Neuronal stem cell (in vitro differentiated cells): ENCODE results near the gene RPS6KA5.
"Not testable (repeated sequence)": the region's sequence is repeated elsewhere in the genome, so short reads cannot be mapped to it uniquely, and the experiment has no call there.

Experiments used
- DNase-seq: peaks from one replicate; pipeline ENCODE4 v3.0.0-alpha.2; 2013; ENCODE audit warnings: low spot score
- H2AFZ ChIP-seq: one replicate; pipeline ENCODE4 v1.6.1; 2013; ENCODE audit warnings: mild to moderate bottlenecking, low read length, inconsistent platforms
- H2AK5ac ChIP-seq: 2 replicates; pipeline ENCODE4 v1.6.1; 2013; ENCODE audit warnings: low read depth, mild to moderate bottlenecking, inconsistent platforms, low read length, moderate library complexity, mixed read lengths
- H2BK120ac ChIP-seq: 2 replicates; pipeline ENCODE4 v1.6.1; 2013; ENCODE audit warnings: low read depth, mild to moderate bottlenecking, inconsistent platforms, low read length, moderate library complexity, mixed read lengths
- H2BK12ac ChIP-seq: one replicate; pipeline ENCODE4 v1.6.1; 2013; ENCODE audit warnings: low read length, inconsistent platforms
- H2BK15ac ChIP-seq: 2 replicates; pipeline ENCODE4 v1.6.1; 2013; ENCODE audit warnings: mild to moderate bottlenecking, low read length, inconsistent platforms, mixed read lengths
- H2BK5ac ChIP-seq: one replicate; pipeline ENCODE4 v1.6.1; 2013; ENCODE audit warnings: inconsistent platforms, mild to moderate bottlenecking, low read length, moderate library complexity
- H3K14ac ChIP-seq: one replicate; pipeline ENCODE4 v1.6.1; 2013; ENCODE audit warnings: low read length, inconsistent platforms
- H3K18ac ChIP-seq: 2 replicates; pipeline ENCODE4 v1.6.1; 2013; ENCODE audit warnings: low read length, inconsistent platforms
- H3K23ac ChIP-seq: 2 replicates; pipeline ENCODE4 v1.6.1; 2013; ENCODE audit warnings: low read depth, mild to moderate bottlenecking, mixed read lengths, low read length, inconsistent platforms; ENCODE audit not compliant: poor library complexity
- H3K27ac ChIP-seq: replicated peaks from 3 replicates; pipeline ENCODE4 v1.5.1; 2013; ENCODE audit warnings: low read length, inconsistent platforms
- H3K27me3 ChIP-seq, 3 experiments: 2 replicates each; pipeline ENCODE4 v1.6.1; 2013; ENCODE audit warnings: low read length in 3 of 3, mild to moderate bottlenecking in 2 of 3, inconsistent platforms in 1 of 3, low read depth in 1 of 3, mixed read lengths in 1 of 3, moderate library complexity in 1 of 3; ENCODE audit not compliant: control insufficient read depth in 3 of 3, insufficient read depth in 3 of 3
- H3K36me3 ChIP-seq, 2 donors: replicated peaks in 1 of 2; 2 replicates each; pipeline ENCODE4 v1.6.1; 2013; ENCODE audit warnings: low read length in 2 of 2; ENCODE audit not compliant: control insufficient read depth in 2 of 2, insufficient read depth in 2 of 2
- H3K4ac ChIP-seq: 2 replicates; pipeline ENCODE4 v1.6.1; 2013; ENCODE audit warnings: inconsistent platforms, mild to moderate bottlenecking, low read length, moderate library complexity
- H3K4me1 ChIP-seq, 2 donors: 1 replicate in 1 of 2; 2 replicates in 1 of 2; pipeline ENCODE4 v1.6.1; 2013; ENCODE audit warnings: low read length in 2 of 2, low read depth in 1 of 2; ENCODE audit not compliant: control insufficient read depth in 2 of 2, insufficient read depth in 1 of 2
- H3K4me2 ChIP-seq: one replicate; pipeline ENCODE4 v1.6.1; 2013; ENCODE audit warnings: mild to moderate bottlenecking, low read length, inconsistent platforms; ENCODE audit not compliant: insufficient read depth, poor library complexity, severe bottlenecking
- H3K4me3 ChIP-seq, 2 donors: 2 replicates each; pipeline ENCODE4 v1.5.1; 2013; ENCODE audit warnings: low read length in 2 of 2, mild to moderate bottlenecking in 2 of 2, inconsistent platforms in 1 of 2, moderate library complexity in 1 of 2
- H3K79me1 ChIP-seq: one replicate; pipeline ENCODE4 v1.6.1; 2013; ENCODE audit warnings: low read depth, mild to moderate bottlenecking, inconsistent platforms, low read length, moderate library complexity
- H3K9ac ChIP-seq: one replicate; pipeline ENCODE4 v1.6.1; 2013; ENCODE audit warnings: mild to moderate bottlenecking, low read depth, low read length, inconsistent platforms; ENCODE audit not compliant: poor library complexity
- H3K9me3 ChIP-seq, 2 donors: replicated peaks in 1 of 2; 2 replicates each; pipeline versions ENCODE3 to v1.6.1; 2013; ENCODE audit warnings: low read length in 2 of 2, mild to moderate bottlenecking in 2 of 2, inconsistent platforms in 1 of 2, low read depth in 1 of 2, mixed read lengths in 1 of 2, moderate library complexity in 1 of 2; ENCODE audit not compliant: control insufficient read depth in 2 of 2, insufficient read depth in 1 of 2
- H4K8ac ChIP-seq: one replicate; pipeline ENCODE4 v1.6.1; 2013; ENCODE audit warnings: low read depth, mild to moderate bottlenecking, inconsistent platforms, low read length, moderate library complexity
- H4K91ac ChIP-seq: one replicate; pipeline ENCODE4 v1.6.1; 2013; ENCODE audit warnings: low read length, low read depth, mild to moderate bottlenecking, inconsistent platforms; ENCODE audit not compliant: poor library complexity
- WGBS, 2 donors: extraction: QIAGEN DNeasy Blood & Tissue Kit; methylation state at CpG; one replicate each; pipeline ENCODE4 v1.1.7; 2013; ENCODE audit warnings: missing lambda C conversion rate in 2 of 2, mixed read lengths in 1 of 2; ENCODE audit not compliant: insufficient read length in 2 of 2, insufficient replicate concordance in 1 of 2; ENCODE audit errors: extremely low coverage in 2 of 2; 5-methylcytosine and 5-hydroxymethylcytosine counted together

The RPS6KA5 gene

DNA sequence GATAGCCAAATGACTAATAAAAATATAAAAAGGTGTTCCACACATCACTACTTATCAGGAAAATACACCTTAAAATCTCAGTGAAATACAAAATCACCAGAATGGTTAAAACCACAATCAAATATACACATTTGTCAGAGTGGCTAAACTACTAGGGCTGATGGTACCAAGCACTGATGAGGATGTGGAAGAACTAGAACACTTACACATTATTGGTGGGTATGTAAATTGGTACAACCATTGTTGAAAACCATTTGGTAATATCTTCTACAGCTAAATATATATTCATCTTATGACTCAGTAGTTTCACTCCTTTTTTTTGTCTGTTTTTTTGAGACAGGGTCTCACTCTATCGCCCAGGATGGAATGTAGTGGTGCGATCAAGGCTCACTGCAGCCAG, 195.7 kb downstream of the RPS6KA5 start:
- no CpG with 5 or more reads among the region's 2 CpGs for whole genome bisulfite sequencing, 2 donors

DNA sequence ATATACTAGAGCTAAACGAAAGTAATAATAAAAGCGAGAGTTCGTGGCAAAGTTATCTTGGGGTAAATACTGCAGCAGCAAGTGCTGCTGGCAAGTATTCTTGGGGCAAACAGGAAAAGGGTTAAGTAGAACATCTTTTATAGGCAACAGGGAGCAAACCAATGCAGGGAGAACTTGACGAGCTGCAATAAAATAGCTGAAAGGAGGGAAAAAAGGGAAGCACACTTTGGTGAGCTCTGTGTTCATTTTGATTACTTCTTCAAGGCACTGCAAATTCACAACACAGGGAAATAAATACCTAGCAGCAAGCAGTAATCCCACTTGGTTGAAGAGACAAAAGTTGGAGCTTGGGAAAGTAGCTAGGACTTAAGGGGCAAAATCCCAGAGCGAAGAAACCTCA, 201.9 kb downstream of the RPS6KA5 start:
- H3K27ac ChIP-seq = no peak overlapping the region
- no peaks in the 10 kb centered on the region for H3K9me3 ChIP-seq
- no peak overlapping the region for H2BK12ac ChIP-seq
- no peak overlapping the region for H2BK5ac ChIP-seq
- H3K4ac ChIP-seq = no peak overlapping the region
- no peak overlapping the region for H3K14ac ChIP-seq
- H3K23ac ChIP-seq = no peak overlapping the region
- H3K9ac ChIP-seq = no peak overlapping the region
- no peak overlapping the region for H3K4me3 ChIP-seq
- H2AFZ ChIP-seq = no peak overlapping the region
- no peak overlapping the region for H4K91ac ChIP-seq
- peaks cover 0 to 2% of the 10 kb centered on the region in 2 donors for H3K4me1 ChIP-seq
- no peaks in the 10 kb centered on the region for H3K36me3 ChIP-seq
- DNase-seq = no peak
- no peak overlapping the region for H3K4me2 ChIP-seq
- no peaks in the 10 kb centered on the region for H3K27me3 ChIP-seq
- no peak overlapping the region for H3K18ac ChIP-seq
- no peak overlapping the region for H2BK120ac ChIP-seq
- no peak overlapping the region for H4K8ac ChIP-seq
- no CpG with 5 or more reads among the region's 5 CpGs for WGBS, 2 donors
- H3K79me1 ChIP-seq = no peaks in the 10 kb centered on the region
- H2BK15ac ChIP-seq = no peak overlapping the region
- H2AK5ac ChIP-seq = no peak overlapping the region

More for the DNA sequence above, 195.7 kb downstream of the RPS6KA5 start:
- no peak overlapping the region for H2AK5ac ChIP-seq
- H2AFZ ChIP-seq = no peak overlapping the region
- no peak for DNase-seq
- no peak overlapping the region for H3K4ac ChIP-seq
- no peaks in the 10 kb centered on the region for H3K79me1 ChIP-seq
- no peak overlapping the region for H2BK12ac ChIP-seq
- no peak overlapping the region for H3K18ac ChIP-seq
- no peak overlapping the region for H3K4me2 ChIP-seq
- H3K9me3 ChIP-seq = no peaks in the 10 kb centered on the region
- no peaks in the 10 kb centered on the region for H3K4me1 ChIP-seq
- H2BK15ac ChIP-seq = no peak overlapping the region
- H3K27ac ChIP-seq = no peak overlapping the region
- H3K36me3 ChIP-seq = no peaks in the 10 kb centered on the region
- no peak overlapping the region for H3K23ac ChIP-seq
- no peak overlapping the region for H3K4me3 ChIP-seq
- H4K91ac ChIP-seq = no peak overlapping the region
- H4K8ac ChIP-seq = no peak overlapping the region
- H2BK5ac ChIP-seq = no peak overlapping the region
- H2BK120ac ChIP-seq = no peak overlapping the region
- H3K27me3 ChIP-seq = no peaks in the 10 kb centered on the region
- no peak overlapping the region for H3K14ac ChIP-seq
- H3K9ac ChIP-seq = no peak overlapping the region

DNA sequence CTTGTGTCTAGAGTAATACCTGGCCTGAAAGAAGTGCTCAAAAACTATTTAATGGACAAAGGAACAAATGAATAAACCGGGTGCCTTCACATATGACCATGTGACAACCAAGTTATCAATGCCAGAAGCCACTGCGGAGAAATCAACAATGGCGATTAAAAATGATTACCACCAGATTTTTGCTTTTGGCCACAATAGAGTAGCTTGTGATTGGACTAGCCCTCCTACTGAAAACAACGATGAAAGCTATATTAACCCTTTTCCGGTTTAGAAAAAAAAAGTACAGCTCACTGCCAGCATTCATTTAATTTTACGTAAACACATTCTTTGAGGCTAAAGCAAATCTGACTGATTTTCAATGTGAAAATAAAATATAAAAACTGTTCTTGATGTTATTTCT, 202.6 kb downstream of the RPS6KA5 start:
- no peak overlapping the region for H4K91ac ChIP-seq
- no peaks in the 10 kb centered on the region for H3K79me1 ChIP-seq
- H3K36me3 ChIP-seq = no peaks in the 10 kb centered on the region
- no peak overlapping the region for H3K9ac ChIP-seq
- no CpG with 5 or more reads among the region's 6 CpGs for WGBS, 2 donors
- H3K4me2 ChIP-seq = no peak overlapping the region
- no peaks in the 10 kb centered on the region for H3K27me3 ChIP-seq
- H3K23ac ChIP-seq = no peak overlapping the region
- H2BK12ac ChIP-seq = no peak overlapping the region
- no peaks in the 10 kb centered on the region for H3K9me3 ChIP-seq
- no peak overlapping the region for H3K14ac ChIP-seq
- peaks cover 0 to 2% of the 10 kb centered on the region in 2 donors for H3K4me1 ChIP-seq
- no peak overlapping the region for H2AFZ ChIP-seq
- H2BK5ac ChIP-seq = no peak overlapping the region
- H2BK120ac ChIP-seq = no peak overlapping the region
- no peak for DNase-seq
- H3K4ac ChIP-seq = no peak overlapping the region
- H3K4me3 ChIP-seq = no peak overlapping the region
- H2AK5ac ChIP-seq = no peak overlapping the region
- no peak overlapping the region for H2BK15ac ChIP-seq
- no peak overlapping the region for H4K8ac ChIP-seq
- H3K27ac ChIP-seq = no peak overlapping the region
- no peak overlapping the region for H3K18ac ChIP-seq

DNA sequence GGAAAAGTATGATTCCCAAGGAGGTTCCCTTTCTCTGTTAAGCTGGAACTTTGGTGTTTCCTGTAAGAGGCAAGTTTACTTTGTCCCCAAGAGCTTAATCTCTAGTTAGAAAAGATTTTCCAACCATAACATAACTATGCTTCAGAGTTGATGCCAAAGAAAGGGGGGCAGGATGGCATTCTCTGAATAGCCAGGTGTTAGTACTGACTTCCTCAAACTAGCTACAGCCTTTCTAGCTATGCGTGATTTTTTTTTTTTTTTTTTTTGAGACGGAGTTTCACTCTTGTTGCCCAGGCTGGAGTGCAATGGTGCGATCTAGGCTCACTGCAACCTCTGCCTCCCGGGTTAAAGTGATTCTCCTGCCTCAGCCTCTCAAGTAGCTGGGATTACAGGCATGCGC, 204.3 kb downstream of the RPS6KA5 start:
- not testable (repeated sequence) for H3K27me3 ChIP-seq, H2AK5ac ChIP-seq, H3K9ac ChIP-seq, H4K8ac ChIP-seq, H3K4me2 ChIP-seq, H3K23ac ChIP-seq, H2BK5ac ChIP-seq, H2BK120ac ChIP-seq, H2BK15ac ChIP-seq, H3K14ac ChIP-seq, H3K4me3 ChIP-seq, H2AFZ ChIP-seq, H3K18ac ChIP-seq, H3K36me3 ChIP-seq, H3K4me1 ChIP-seq, H3K4ac ChIP-seq, H3K79me1 ChIP-seq, DNase-seq, H3K27ac ChIP-seq, H3K9me3 ChIP-seq, H2BK12ac ChIP-seq, H4K91ac ChIP-seq
- no CpG with 5 or more reads among the region's 5 CpGs for WGBS, 2 donors
